Measurements from ENCODE around the gene INHBB.

- TF ChIP-seq CTCF (IDR thresholded peaks at IDR 0.05 in 4 of 5, conservative IDR thresholded peaks at IDR 0.05 in 1 of 5): no peak
- no peak for TF ChIP-seq POLR2A (IDR thresholded peaks at IDR 0.05)
Measured at GRCh38 chr2:120319686-120320317, 26.1 kb upstream of the INHBB start.

Data from gastrocnemius medialis (tissue), 4 donors.